ENCODE measurements around the gene NDUFAF7.
"Not testable (repeated sequence)": the region's sequence is repeated elsewhere in the genome, so short reads cannot be mapped to it uniquely, and the experiment has no call there.

The NDUFAF7 gene

GRCh38 chr2:37282746-37283145 is 51.3 kb downstream of the NDUFAF7 start:
- peak; percentile 56 for DNase-seq (ENCODE audit: low read depth)

GRCh38 chr2:37283207-37283606 is 51.7 kb downstream of the NDUFAF7 start:
- peak; percentile 93 for DNase-seq (ENCODE audit: low read depth)

GRCh38 chr2:37284381-37284780 is 52.9 kb downstream of the NDUFAF7 start:
- peak; percentile 59 for DNase-seq (ENCODE audit: low read depth)

- no peak for DNase-seq (ENCODE audit: low read depth)
Measured at GRCh38 chr2:37287966-37288365, 56.5 kb downstream of the NDUFAF7 start.

- no peak for DNase-seq (ENCODE audit: low read depth)
Measured at GRCh38 chr2:37291680-37292079, 60.2 kb downstream of the NDUFAF7 start.

GRCh38 chr2:37294858-37295257 is 63.4 kb downstream of the NDUFAF7 start:
- not testable (repeated sequence) for DNase-seq (ENCODE audit: low read depth)

GRCh38 chr2:37295469-37296073 is 64.1 kb downstream of the NDUFAF7 start:
- no peak for DNase-seq (ENCODE audit: low read depth)

GRCh38 chr2:37297632-37298031 is 66.2 kb downstream of the NDUFAF7 start:
- no peak for DNase-seq (ENCODE audit: low read depth)

All from iris pigment epithelial cell (primary cell).